ENCODE measurements around the gene TSGA10.

- no peak for TF ChIP-seq CTCF (IDR thresholded peaks at IDR 0.05 in 2 of 3, conservative IDR thresholded peaks at IDR 0.05 in 1 of 3; ENCODE audit: borderline replicate concordance in 1 of 3, insufficient read depth in 1 of 3, low read depth in 2 of 3, low read length in 2 of 3)
- TF ChIP-seq POLR2A (IDR thresholded peaks at IDR 0.05; ENCODE audit: borderline replicate concordance, extremely low read depth, insufficient read depth, insufficient read length), result no peak
- no peak for TF ChIP-seq EZH2 (IDR thresholded peaks at IDR 0.05)
- TF ChIP-seq ZNF274 (IDR thresholded peaks at IDR 0.05; ENCODE audit: low read depth, low read length), result no peak
- no peak for TF ChIP-seq POLR2AphosphoS5 (IDR thresholded peaks at IDR 0.05; ENCODE audit: low read depth, low read length)
- TF ChIP-seq ELF1 (IDR thresholded peaks at IDR 0.05; ENCODE audit: borderline replicate concordance, low read depth), result no peak
- TF ChIP-seq CEBPB (IDR thresholded peaks at IDR 0.05; ENCODE audit: low read depth), result no peak
- TF ChIP-seq ZBTB33 (IDR thresholded peaks at IDR 0.05; ENCODE audit: extremely low read depth, insufficient replicate concordance, low read length), result no peak
- no peak for TF ChIP-seq EZH2phosphoT487 (IDR thresholded peaks at IDR 0.05; ENCODE audit: borderline replicate concordance)
- TF ChIP-seq SIN3A (IDR thresholded peaks at IDR 0.05; ENCODE audit: low read depth), result no peak
Observed at GRCh38 chr2:99084256-99084655, 70.5 kb downstream of the TSGA10 start.

Data from HCT116 (cell line).